Measurements from ENCODE around the gene PLXNA4. TPM values are rescaled to one million over a fixed set of nuclear protein-coding genes. Genes with fewer than 3 reads are reported as not detected.

Gene PLXNA4
- total and polyA plus RNA-seq, 2 experiments from 2014 or later = 0.08 to 0.80 TPM

GRCh38 chr7:132199626-132200025 is 376.6 kb downstream of the PLXNA4 start:
- Mint-ChIP-seq H3K27me3 (ENCODE audit: insufficient read depth, low read depth, poor library complexity) (peaks cover 8% of the 10 kb centered on the region), H3K4me1 (peaks cover 12% of the 10 kb centered on the region), H3K36me3 (ENCODE audit: low read depth) (no peaks in the 10 kb centered on the region), H3K4me3 (no peak overlapping the region), H3K27ac (no peak overlapping the region), H3K9me3 (no peaks in the 10 kb centered on the region; the same call in 2 of the 3 replicates)
- H3K9me2 ChIP-seq (ENCODE audit: insufficient read depth) = 0 out of 2 replicates have a peak, but pooled peaks cover 2% of the 10 kb centered on the region
- H3K27ac ChIP-seq (ENCODE audit: low read depth) = no peak overlapping the region
- no peak overlapping the region for H3K4me2 ChIP-seq
- no peaks in the 10 kb centered on the region for H3K27me3 ChIP-seq (ENCODE audit: insufficient read depth)
- H3K4me3 ChIP-seq = no peak overlapping the region
- no peak overlapping the region for H2AFZ ChIP-seq
- no peaks in the 10 kb centered on the region for H3F3A ChIP-seq (replicated peaks; ENCODE audit: low read depth)
- DNase-seq (ENCODE audit: low spot score) (no peak), ATAC-seq (no peak)
- H3K4me1 ChIP-seq (ENCODE audit: insufficient read depth) = no peaks in the 10 kb centered on the region
- no peaks in the 10 kb centered on the region for H3K36me3 ChIP-seq (ENCODE audit: insufficient read depth)
- no peaks in the 10 kb centered on the region for H3K79me2 ChIP-seq (replicated peaks; ENCODE audit: insufficient read depth)
- TF ChIP-seq EZH2phosphoT487 (IDR thresholded peaks at IDR 0.05; ENCODE audit: unreplicated experiment) = no peak
- no peak for TF ChIP-seq JUNB (IDR thresholded peaks at IDR 0.05; ENCODE audit: unreplicated experiment)
- TF ChIP-seq CTCF (conservative IDR thresholded peaks at IDR 0.05; ENCODE audit: low read depth in 2 of 2) = no peak
- no peak for TF ChIP-seq ZNF114 (CRISPR knock-in tag; IDR thresholded peaks at IDR 0.05)
- no peak for TF ChIP-seq ZNF462 (CRISPR knock-in tag; IDR thresholded peaks at IDR 0.05)
- no peak for TF ChIP-seq STAT1 (IDR thresholded peaks at IDR 0.05; ENCODE audit: unreplicated experiment)
- no peak for TF ChIP-seq NANOG (IDR thresholded peaks at IDR 0.05; ENCODE audit: borderline replicate concordance)
- no peak for TF ChIP-seq POLR2AphosphoS5 (IDR thresholded peaks at IDR 0.05; ENCODE audit: low read depth)
- no peak for TF ChIP-seq EZH2 (IDR thresholded peaks at IDR 0.05; ENCODE audit: low read depth, unreplicated experiment)
- no peaks in the 10 kb centered on the region for H4K20me1 ChIP-seq (replicated peaks; ENCODE audit: insufficient read depth)

Measured in GM23338 (cell line).